Fibroblast of mammary gland (primary cell): ENCODE results near the gene GJA4.

ENCODE experiments used
- DNase-seq: peaks from one replicate; pipeline ENCODE4 v3.0.0-alpha.2; 2010; ENCODE audit warnings: low read depth
- H3K4me3 ChIP-seq: 2 replicates; pipeline ENCODE4 v1.5.1; 2011; ENCODE audit warnings: low read depth, mild to moderate bottlenecking, low read length, moderate library complexity; ENCODE audit not compliant: control insufficient read depth
- CTCF ChIP-seq: conservative IDR thresholded peaks from 2 replicates; pipeline ENCODE4 v1.5.1; 2011; ENCODE audit warnings: low read depth, low read length, inconsistent platforms; ENCODE audit not compliant: control insufficient read depth, insufficient read depth

GJA4 gene

GRCh38 chr1:34787461-34788420 lies 5.1 kb upstream of the GJA4 start:
- DNase-seq: peak; percentile 18
- TF ChIP-seq CTCF: peak; percentile 13
- no peak overlapping the region for H3K4me3 ChIP-seq

DNA sequence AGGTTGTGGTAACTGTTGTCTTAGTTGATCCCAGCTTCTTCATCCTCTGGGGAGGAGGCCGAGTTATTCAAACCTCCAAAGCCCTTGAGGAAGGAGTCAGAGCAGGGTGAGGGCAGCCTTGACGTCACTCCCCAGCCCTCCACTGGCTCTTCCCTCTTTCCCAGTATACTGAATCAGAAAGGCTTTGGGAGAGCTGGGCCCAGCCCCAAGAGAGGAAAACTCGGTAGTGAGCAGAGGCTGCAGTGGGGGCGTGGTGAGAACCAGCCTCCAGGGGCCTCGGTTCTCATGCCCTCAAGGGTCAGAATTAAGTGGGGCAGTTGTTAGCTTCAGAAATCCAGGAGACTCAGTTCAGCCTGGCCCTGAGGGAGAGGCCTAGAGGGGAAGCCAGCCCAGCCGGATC lies 1.8 kb upstream of the GJA4 start:
- no peak for TF ChIP-seq CTCF
- DNase-seq: peak; percentile 38
- no peak overlapping the region for H3K4me3 ChIP-seq

GRCh38 chr1:34792424-34792823 lies 375 bp upstream of the GJA4 start:
- no peak for DNase-seq
- no peak overlapping the region for H3K4me3 ChIP-seq
- TF ChIP-seq CTCF: no peak

GRCh38 chr1:34794001-34794789 lies 1.4 kb downstream of the GJA4 start:
- no peak for TF ChIP-seq CTCF
- no peak overlapping the region for H3K4me3 ChIP-seq
- DNase-seq: no peak

DNA sequence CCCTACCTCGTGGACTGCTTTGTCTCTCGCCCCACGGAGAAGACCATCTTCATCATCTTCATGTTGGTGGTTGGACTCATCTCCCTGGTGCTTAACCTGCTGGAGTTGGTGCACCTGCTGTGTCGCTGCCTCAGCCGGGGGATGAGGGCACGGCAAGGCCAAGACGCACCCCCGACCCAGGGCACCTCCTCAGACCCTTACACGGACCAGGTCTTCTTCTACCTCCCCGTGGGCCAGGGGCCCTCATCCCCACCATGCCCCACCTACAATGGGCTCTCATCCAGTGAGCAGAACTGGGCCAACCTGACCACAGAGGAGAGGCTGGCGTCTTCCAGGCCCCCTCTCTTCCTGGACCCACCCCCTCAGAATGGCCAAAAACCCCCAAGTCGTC lies 2.0 kb downstream of the GJA4 start:
- no peak overlapping the region for H3K4me3 ChIP-seq
- TF ChIP-seq CTCF: no peak
- DNase-seq: no peak

- no peak overlapping the region for H3K4me3 ChIP-seq
Measured at GRCh38 chr1:34795916-34796315, 3.1 kb downstream of the GJA4 start.

More at GRCh38 chr1:34795916-34796315, 3.1 kb downstream of the GJA4 start:
- DNase-seq: no peak
- no peak for TF ChIP-seq CTCF
